PFSK-1 (cell line): ENCODE measurements around the gene PALMD.

ENCODE experiments used
- FOXP2 ChIP-seq: optimal IDR thresholded peaks from 2 replicates; pipeline ENCODE3; 2011; ENCODE audit warnings: borderline replicate concordance, control low read depth, inconsistent platforms; ENCODE audit not compliant: insufficient read depth; ENCODE audit errors: extremely low read length, extremely low read depth
- POLR2AphosphoS5 ChIP-seq: IDR thresholded peaks from 2 replicates; pipeline ENCODE4 v1.6.1; 2012; ENCODE audit warnings: low read depth, mild to moderate bottlenecking, control low read depth, low read length, moderate library complexity
- REST ChIP-seq, 2 experiments: IDR thresholded peaks; 2 replicates each; pipeline versions ENCODE4 v1.6.1 to v1.8.0; 2011 to 2012; ENCODE audit warnings: low read depth in 2 of 2, low read length in 2 of 2, control low read depth in 1 of 2, inconsistent platforms in 1 of 2, mild to moderate bottlenecking in 1 of 2, moderate library complexity in 1 of 2; ENCODE audit not compliant: insufficient read depth in 1 of 2
- SIN3A ChIP-seq: IDR thresholded peaks from 2 replicates; pipeline ENCODE4 v1.6.1; 2012; ENCODE audit warnings: mild to moderate bottlenecking, low read length, moderate library complexity, borderline replicate concordance; ENCODE audit not compliant: insufficient read depth
- TAF1 ChIP-seq: IDR thresholded peaks from 2 replicates; pipeline ENCODE4 v1.6.1; 2012; ENCODE audit warnings: low read length, control low read depth, borderline replicate concordance; ENCODE audit not compliant: insufficient read depth

PALMD gene

GRCh38 chr1:99672530-99673213 is 26.8 kb downstream of the PALMD start:
- TF ChIP-seq FOXP2 (no peak), SIN3A (no peak), POLR2AphosphoS5 (no peak), TAF1 (no peak), REST (IDR thresholded peaks at IDR 0.05; ENCODE audit: insufficient read depth in 1 of 2, low read depth in 2 of 2, low read length in 2 of 2) (no peak)

GRCh38 chr1:99673315-99673714 is 27.4 kb downstream of the PALMD start:
- TF ChIP-seq REST (IDR thresholded peaks at IDR 0.05; ENCODE audit: insufficient read depth in 1 of 2, low read depth in 2 of 2, low read length in 2 of 2) (no peak), FOXP2 (no peak)

GRCh38 chr1:99674115-99675064 is 28.5 kb downstream of the PALMD start:
- TF ChIP-seq FOXP2: no peak
- no peak for TF ChIP-seq REST (IDR thresholded peaks at IDR 0.05; ENCODE audit: insufficient read depth in 1 of 2, low read depth in 2 of 2, low read length in 2 of 2)
- no peak for TF ChIP-seq POLR2AphosphoS5
- TF ChIP-seq TAF1: no peak
- no peak for TF ChIP-seq SIN3A

GRCh38 chr1:99675292-99675691 is 29.4 kb downstream of the PALMD start:
- TF ChIP-seq REST (IDR thresholded peaks at IDR 0.05; ENCODE audit: insufficient read depth in 1 of 2, low read depth in 2 of 2, low read length in 2 of 2) (no peak), TAF1 (no peak), SIN3A (no peak), FOXP2 (no peak), POLR2AphosphoS5 (no peak)
